Activated naive CD4-positive, alpha-beta T cell treated with anti-CD3 and anti-CD28 coated beads, Interleukin-2, amount 10 ng/mL, durations not matched to agents 7 days and 5 days (primary cell): ENCODE data around the gene HABP4.

Experiments used
- CTCF ChIA-PET: fragments of 350-600 bp; sonication (Branson Sonifier 250); formaldehyde crosslinking; loops from one replicate; lab custom pipeline; 2021; ENCODE audit warnings: antibody characterized with exemption; lab: Charles Lee
- DNase-seq: peaks from one replicate; pipeline ENCODE4 v3.0.0-alpha.2; 2020
- H3K27ac Mint-ChIP-seq: one replicate; pipeline ENCODE4 v1.8.0; 2021; ENCODE audit warnings: mild to moderate bottlenecking, moderate library complexity, mixed read lengths
- H3K27me3 Mint-ChIP-seq: one replicate; pipeline ENCODE4 v1.8.0; 2021; ENCODE audit warnings: mild to moderate bottlenecking, mixed read lengths
- H3K36me3 Mint-ChIP-seq: one replicate; pipeline ENCODE4 v1.8.0; 2021; ENCODE audit warnings: mixed read lengths
- H3K4me1 Mint-ChIP-seq: one replicate; pipeline ENCODE4 v1.8.0; 2021; ENCODE audit warnings: mixed read lengths
- H3K4me3 Mint-ChIP-seq: one replicate; pipeline ENCODE4 v1.8.0; 2021; ENCODE audit warnings: mild to moderate bottlenecking, moderate library complexity, mixed read lengths
- H3K9me3 Mint-ChIP-seq: one replicate; pipeline ENCODE4 v1.8.0; 2021; ENCODE audit warnings: mixed read lengths

The HABP4 gene

GRCh38 chr9:96491079-96491879 is 41.3 kb downstream of the HABP4 start:
- H3K4me1 Mint-ChIP-seq: peaks cover 7% of the 10 kb centered on the region
- no peaks in the 10 kb centered on the region for H3K27me3 Mint-ChIP-seq
- no peak overlapping the region for H3K27ac Mint-ChIP-seq

GRCh38 chr9:96491880-96492525 is 42.0 kb downstream of the HABP4 start:
- no peaks in the 10 kb centered on the region for H3K27me3 Mint-ChIP-seq
- H3K4me3 Mint-ChIP-seq: no peak overlapping the region
- CTCF ChIA-PET: no interaction called here
- DNase-seq: no peak
- peaks cover 13% of the 10 kb centered on the region for H3K36me3 Mint-ChIP-seq
- H3K9me3 Mint-ChIP-seq: no peaks in the 10 kb centered on the region
- H3K4me1 Mint-ChIP-seq: peaks cover 7% of the 10 kb centered on the region
- H3K27ac Mint-ChIP-seq: no peak overlapping the region

More at GRCh38 chr9:96491079-96491879, 41.3 kb downstream of the HABP4 start:
- no peak for DNase-seq
- peaks cover 13% of the 10 kb centered on the region for H3K36me3 Mint-ChIP-seq
- no peak overlapping the region for H3K4me3 Mint-ChIP-seq
- CTCF ChIA-PET: no interaction called here
- no peaks in the 10 kb centered on the region for H3K9me3 Mint-ChIP-seq

- Mint-ChIP-seq H3K36me3 (peaks cover 13% of the 10 kb centered on the region), H3K9me3 (no peaks in the 10 kb centered on the region), H3K4me1 (peaks cover 7% of the 10 kb centered on the region), H3K27me3 (no peaks in the 10 kb centered on the region), H3K4me3 (no peak overlapping the region), H3K27ac (no peak overlapping the region)
- CTCF ChIA-PET: no interaction called here
- no peak for DNase-seq
Measured at GRCh38 chr9:96492993-96493531, 43.1 kb downstream of the HABP4 start.

- Mint-ChIP-seq H3K36me3 (peaks cover 8% of the 10 kb centered on the region), H3K4me1 (peaks cover 7% of the 10 kb centered on the region), H3K27me3 (peaks cover under 1% of the 10 kb centered on the region), H3K4me3 (no peak overlapping the region), H3K9me3 (no peaks in the 10 kb centered on the region), H3K27ac (no peak overlapping the region)
- CTCF ChIA-PET: no interaction called here
- DNase-seq: no peak
Measured at GRCh38 chr9:96493757-96494156, 43.8 kb downstream of the HABP4 start.

- CTCF ChIA-PET: no interaction called here
- no peak overlapping the region for H3K27ac Mint-ChIP-seq
Measured at GRCh38 chr9:96494215-96494800, 44.3 kb downstream of the HABP4 start.

GRCh38 chr9:96495341-96495740 is 45.4 kb downstream of the HABP4 start:
- Mint-ChIP-seq H3K9me3 (no peaks in the 10 kb centered on the region), H3K27me3 (peaks cover 5% of the 10 kb centered on the region), H3K36me3 (peaks cover 2% of the 10 kb centered on the region), H3K27ac (no peak overlapping the region), H3K4me3 (no peak overlapping the region), H3K4me1 (peaks cover 7% of the 10 kb centered on the region)
- no peak for DNase-seq
- CTCF ChIA-PET: no interaction called here

More at GRCh38 chr9:96494215-96494800, 44.3 kb downstream of the HABP4 start:
- no peak for DNase-seq
- Mint-ChIP-seq H3K27me3 (peaks cover 5% of the 10 kb centered on the region), H3K36me3 (peaks cover 8% of the 10 kb centered on the region), H3K4me1 (peaks cover 7% of the 10 kb centered on the region), H3K4me3 (no peak overlapping the region), H3K9me3 (no peaks in the 10 kb centered on the region)

- Mint-ChIP-seq H3K9me3 (no peaks in the 10 kb centered on the region), H3K27ac (no peak overlapping the region), H3K4me1 (peaks cover 4% of the 10 kb centered on the region), H3K36me3 (peaks cover 2% of the 10 kb centered on the region), H3K4me3 (no peak overlapping the region), H3K27me3 (peaks cover 5% of the 10 kb centered on the region)
- no peak for DNase-seq
- CTCF ChIA-PET: no interaction called here
Measured at GRCh38 chr9:96496368-96497116, 46.6 kb downstream of the HABP4 start.

GRCh38 chr9:96497117-96497399 is 47.1 kb downstream of the HABP4 start:
- CTCF ChIA-PET: no interaction called here
- Mint-ChIP-seq H3K4me1 (no peaks in the 10 kb centered on the region), H3K27ac (no peak overlapping the region), H3K9me3 (no peaks in the 10 kb centered on the region), H3K4me3 (no peak overlapping the region), H3K36me3 (no peaks in the 10 kb centered on the region), H3K27me3 (peaks cover 5% of the 10 kb centered on the region)
- no peak for DNase-seq

DNA sequence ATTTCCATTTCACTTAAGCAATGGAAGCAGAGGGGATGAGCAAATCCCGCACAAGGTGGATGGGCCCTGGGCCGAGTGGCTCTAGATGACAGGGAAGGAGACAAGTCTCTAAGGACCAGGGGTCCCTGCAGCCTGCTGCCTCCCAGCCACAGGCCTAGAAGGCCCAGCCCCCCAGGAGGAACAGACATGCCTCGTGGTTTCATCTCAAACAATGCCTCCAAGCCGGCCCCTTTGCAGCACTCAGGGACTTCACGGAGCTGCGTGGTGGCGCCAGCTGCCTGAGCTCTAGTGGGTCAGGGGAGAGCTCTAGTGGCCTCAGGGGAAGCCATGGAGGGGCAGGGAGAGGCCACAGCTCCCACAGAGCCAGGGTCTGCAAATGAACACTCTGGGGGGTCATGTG is 48.8 kb downstream of the HABP4 start:
- CTCF ChIA-PET: no interaction called here
- Mint-ChIP-seq H3K4me3 (no peak overlapping the region), H3K9me3 (no peaks in the 10 kb centered on the region), H3K27me3 (peaks cover 5% of the 10 kb centered on the region), H3K27ac (no peak overlapping the region), H3K36me3 (no peaks in the 10 kb centered on the region), H3K4me1 (no peaks in the 10 kb centered on the region)
- DNase-seq: no peak

DNA sequence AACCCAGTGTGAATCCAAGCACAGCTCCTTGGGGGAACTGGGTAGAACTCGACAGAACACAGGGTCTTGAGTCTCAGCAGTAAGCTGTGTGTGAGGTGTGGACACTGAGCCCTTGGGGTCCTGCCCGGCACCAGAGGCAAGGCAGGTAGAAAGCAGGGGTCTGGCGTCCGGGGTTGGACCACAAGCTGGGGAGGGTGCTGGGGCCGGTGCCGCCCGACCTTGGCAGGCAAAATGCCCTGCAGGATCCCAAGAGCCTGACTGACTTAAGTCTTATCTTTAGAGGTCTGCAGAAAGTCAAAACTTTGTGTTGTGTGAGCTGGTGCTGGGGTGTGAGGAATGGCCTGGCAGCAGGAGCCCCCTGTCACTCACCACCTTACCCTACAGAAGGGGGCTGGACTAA is 49.3 kb downstream of the HABP4 start:
- no peak overlapping the region for H3K27ac Mint-ChIP-seq
- no peak overlapping the region for H3K4me3 Mint-ChIP-seq
- H3K36me3 Mint-ChIP-seq: no peaks in the 10 kb centered on the region
- peaks cover 8% of the 10 kb centered on the region for H3K27me3 Mint-ChIP-seq
- CTCF ChIA-PET: no interaction called here
- no peaks in the 10 kb centered on the region for H3K4me1 Mint-ChIP-seq
- no peaks in the 10 kb centered on the region for H3K9me3 Mint-ChIP-seq
- DNase-seq: no peak

GRCh38 chr9:96500696-96501632 is 51.0 kb downstream of the HABP4 start:
- Mint-ChIP-seq H3K36me3 (no peaks in the 10 kb centered on the region), H3K4me3 (no peak overlapping the region), H3K4me1 (no peaks in the 10 kb centered on the region), H3K27ac (no peak overlapping the region), H3K9me3 (no peaks in the 10 kb centered on the region), H3K27me3 (peaks cover 9% of the 10 kb centered on the region)
- CTCF ChIA-PET: interaction anchor here (0.6 kb wide), 1 partner anchor 600 kb away, joined by 3 read pairs; no protein-coding TSS in a partner anchor
- DNase-seq: no peak

GRCh38 chr9:96501633-96502538 is 51.9 kb downstream of the HABP4 start:
- Mint-ChIP-seq H3K4me1 (no peaks in the 10 kb centered on the region), H3K9me3 (no peaks in the 10 kb centered on the region), H3K4me3 (no peak overlapping the region), H3K27me3 (peaks cover 9% of the 10 kb centered on the region), H3K27ac (no peak overlapping the region), H3K36me3 (no peaks in the 10 kb centered on the region)
- DNase-seq: no peak
- CTCF ChIA-PET: interaction anchor here (0.6 kb wide), 1 partner anchor 600 kb away, joined by 3 read pairs; no protein-coding TSS in a partner anchor
